ENCODE measurements around the gene MSI2. TPM values are rescaled to one million over a fixed set of nuclear protein-coding genes. Genes with fewer than 3 reads are reported as not detected.

Gene MSI2
- total RNA-seq, 1 donor, result 23.2 TPM

GRCh38 chr17:57456622-57457021 is 200.3 kb downstream of the MSI2 start:
- no peaks in the 10 kb centered on the region for H3K79me2 ChIP-seq (ENCODE audit: insufficient read depth, low read length)
- no peak overlapping the region for H3K4me2 ChIP-seq (ENCODE audit: insufficient read depth, low read length)
- H3K9me3 ChIP-seq (ENCODE audit: low read depth, low read length), result no peaks in the 10 kb centered on the region
- H3K27ac ChIP-seq (ENCODE audit: low read depth, low read length), result no peak overlapping the region
- H2AFZ ChIP-seq (ENCODE audit: low read length), result no peak overlapping the region
- no peak overlapping the region for H3K4me3 ChIP-seq (ENCODE audit: insufficient read depth, low read length)
- DNase-seq (ENCODE audit: insufficient read length, low spot score, missing footprints), result no peak
- H3K36me3 ChIP-seq (ENCODE audit: insufficient read depth, low read length), result no peaks in the 10 kb centered on the region
- no peaks in the 10 kb centered on the region for H4K20me1 ChIP-seq (ENCODE audit: insufficient read depth, low read length)
- H3K4me1 ChIP-seq (ENCODE audit: insufficient read depth, low read length), result peaks cover 7% of the 10 kb centered on the region
- no peaks in the 10 kb centered on the region for H3K27me3 ChIP-seq (ENCODE audit: insufficient read depth, low read length)
- no peak for TF ChIP-seq CTCF (IDR thresholded peaks at IDR 0.05; ENCODE audit: extremely low read depth, low read depth, low read length)

- no peak overlapping the region for H3K4me3 ChIP-seq (ENCODE audit: insufficient read depth, low read length)
- H3K4me2 ChIP-seq (ENCODE audit: insufficient read depth, low read length), result no peak overlapping the region
- DNase-seq (ENCODE audit: insufficient read length, low spot score, missing footprints), result no peak
- no peaks in the 10 kb centered on the region for H3K9me3 ChIP-seq (ENCODE audit: low read depth, low read length)
- no peak for TF ChIP-seq CTCF (IDR thresholded peaks at IDR 0.05; ENCODE audit: extremely low read depth, low read depth, low read length)
- no peaks in the 10 kb centered on the region for H3K27me3 ChIP-seq (ENCODE audit: insufficient read depth, low read length)
- H3K4me1 ChIP-seq (ENCODE audit: insufficient read depth, low read length), result peaks cover 7% of the 10 kb centered on the region
- H3K27ac ChIP-seq (ENCODE audit: low read depth, low read length), result no peak overlapping the region
- no peak overlapping the region for H2AFZ ChIP-seq (ENCODE audit: low read length)
- H4K20me1 ChIP-seq (ENCODE audit: insufficient read depth, low read length), result no peaks in the 10 kb centered on the region
- H3K79me2 ChIP-seq (ENCODE audit: insufficient read depth, low read length), result no peaks in the 10 kb centered on the region
- H3K36me3 ChIP-seq (ENCODE audit: insufficient read depth, low read length), result no peaks in the 10 kb centered on the region
Measured at GRCh38 chr17:57457188-57457587, 200.9 kb downstream of the MSI2 start.

GRCh38 chr17:57458718-57459285 is 202.5 kb downstream of the MSI2 start:
- Histone ChIP-seq H3K4me1 (ENCODE audit: insufficient read depth, low read length) (peaks cover 18% of the 10 kb centered on the region), H3K36me3 (ENCODE audit: insufficient read depth, low read length) (no peaks in the 10 kb centered on the region), H3K4me3 (ENCODE audit: insufficient read depth, low read length) (no peak overlapping the region), H3K79me2 (ENCODE audit: insufficient read depth, low read length) (no peaks in the 10 kb centered on the region), H3K27me3 (ENCODE audit: insufficient read depth, low read length) (no peaks in the 10 kb centered on the region), H3K4me2 (ENCODE audit: insufficient read depth, low read length) (no peak overlapping the region), H2AFZ (ENCODE audit: low read length) (no peak overlapping the region), H4K20me1 (ENCODE audit: insufficient read depth, low read length) (no peaks in the 10 kb centered on the region), H3K27ac (ENCODE audit: low read depth, low read length) (no peak overlapping the region), H3K9me3 (ENCODE audit: low read depth, low read length) (no peaks in the 10 kb centered on the region)
- TF ChIP-seq CTCF (IDR thresholded peaks at IDR 0.05; ENCODE audit: extremely low read depth, low read depth, low read length), result no peak
- DNase-seq (ENCODE audit: insufficient read length, low spot score, missing footprints), result peak; percentile 56

- Histone ChIP-seq H3K9me3 (ENCODE audit: low read depth, low read length) (no peaks in the 10 kb centered on the region), H3K4me3 (ENCODE audit: insufficient read depth, low read length) (no peak overlapping the region), H3K4me1 (ENCODE audit: insufficient read depth, low read length) (peaks cover 18% of the 10 kb centered on the region), H3K27ac (ENCODE audit: low read depth, low read length) (no peak overlapping the region), H3K27me3 (ENCODE audit: insufficient read depth, low read length) (no peaks in the 10 kb centered on the region), H3K36me3 (ENCODE audit: insufficient read depth, low read length) (no peaks in the 10 kb centered on the region), H3K79me2 (ENCODE audit: insufficient read depth, low read length) (no peaks in the 10 kb centered on the region), H2AFZ (ENCODE audit: low read length) (no peak overlapping the region), H4K20me1 (ENCODE audit: insufficient read depth, low read length) (no peaks in the 10 kb centered on the region), H3K4me2 (ENCODE audit: insufficient read depth, low read length) (no peak overlapping the region)
- no peak for TF ChIP-seq CTCF (IDR thresholded peaks at IDR 0.05; ENCODE audit: extremely low read depth, low read depth, low read length)
- peak; percentile 19 for DNase-seq (ENCODE audit: insufficient read length, low spot score, missing footprints)
Measured at GRCh38 chr17:57459286-57459915, 203.1 kb downstream of the MSI2 start.
